Measurements from ENCODE around the gene C9orf153. TPM values are rescaled to one million over a fixed set of nuclear protein-coding genes. Genes with fewer than 3 reads are reported as not detected.

C9orf153 gene
- total and polyA plus RNA-seq, 7 donors: 0.04 to 0.51 (median 0.17) TPM; not detected in 1

DNA sequence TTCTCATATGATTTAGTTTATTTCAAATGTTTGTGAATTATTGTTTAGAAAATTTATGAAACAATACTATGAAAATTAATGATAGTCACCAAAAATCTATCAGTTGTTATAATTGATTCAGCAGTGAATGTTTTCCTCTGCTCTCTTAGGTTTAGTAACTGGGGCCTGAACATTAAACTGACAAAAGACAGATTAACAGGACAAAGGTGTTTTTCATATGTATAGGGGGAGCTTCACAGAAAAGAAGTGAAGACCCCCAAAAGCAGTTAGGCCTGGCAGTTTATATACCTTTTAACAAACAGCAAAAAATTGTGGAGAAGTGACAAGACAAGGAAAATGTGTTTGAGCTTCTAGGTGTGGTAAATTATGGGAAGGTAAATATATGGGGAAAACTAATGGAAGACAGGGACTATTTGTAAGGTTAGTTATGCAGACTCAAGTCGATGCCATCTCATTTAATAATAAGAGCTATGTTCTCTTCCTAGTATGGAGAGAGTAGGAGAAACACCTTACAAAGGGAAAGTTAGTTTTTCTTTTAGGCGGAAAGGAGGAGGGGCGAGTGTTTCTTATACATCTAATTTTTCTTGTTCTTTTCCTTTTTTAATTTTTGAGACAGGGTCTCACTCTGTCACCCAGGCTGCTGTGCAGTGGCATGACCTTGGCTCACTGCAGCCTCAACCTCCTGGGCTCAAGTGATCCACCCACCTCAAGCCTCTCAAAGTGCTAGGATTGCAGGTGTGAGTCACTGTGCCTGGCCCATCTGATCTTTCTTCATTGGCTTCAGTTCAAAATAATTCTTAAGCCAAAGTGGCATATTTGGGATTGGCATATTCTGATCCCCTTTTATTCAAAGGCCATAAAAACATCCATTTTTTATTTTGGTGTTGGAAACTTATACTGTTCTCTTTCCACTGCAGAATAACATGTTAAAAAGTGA is 77.8 kb downstream of the C9orf153 start:
- DNase-seq: no peak
- H3K9me3 ChIP-seq: no peaks in the 10 kb centered on the region
- no peak overlapping the region for H3K27ac ChIP-seq
- 76 to 85% (median 77%) methylated on average over 3 of the region's 3 CpGs for WGBS, 3 donors
- intact Hi-C loops (cut with DNase I): no loop called here
- no peaks in the 10 kb centered on the region for H3K4me1 ChIP-seq
- no peak for ATAC-seq
- TF ChIP-seq CTCF (IDR thresholded peaks at IDR 0.05): no peak
- H3K36me3 ChIP-seq (ENCODE audit: insufficient read depth in 1 of 2, low read depth in 1 of 2): no peaks in the 10 kb centered on the region
- H3K4me3 ChIP-seq: no peak overlapping the region
- H3K27me3 ChIP-seq (ENCODE audit: insufficient read depth in 3 of 3, low read length in 2 of 3): no peaks in the 10 kb centered on the region

GRCh38 chr9:86178503-86178902 is 81.0 kb downstream of the C9orf153 start:
- Histone ChIP-seq H3K36me3 (ENCODE audit: insufficient read depth in 1 of 2, low read depth in 1 of 2) (no peaks in the 10 kb centered on the region), H3K4me1 (no peaks in the 10 kb centered on the region), H3K9me3 (no peaks in the 10 kb centered on the region), H3K4me3 (no peak overlapping the region), H3K27me3 (ENCODE audit: insufficient read depth in 3 of 3, low read length in 2 of 3) (no peaks in the 10 kb centered on the region), H3K27ac (no peak overlapping the region)
- WGBS, 3 donors: 87 to 89% (median 88%) methylated on average over 5 of the region's 5 CpGs
- ATAC-seq (no peak), DNase-seq (no peak)
- intact Hi-C loops (cut with DNase I): no loop called here
- TF ChIP-seq CTCF (IDR thresholded peaks at IDR 0.05): no peak

DNA sequence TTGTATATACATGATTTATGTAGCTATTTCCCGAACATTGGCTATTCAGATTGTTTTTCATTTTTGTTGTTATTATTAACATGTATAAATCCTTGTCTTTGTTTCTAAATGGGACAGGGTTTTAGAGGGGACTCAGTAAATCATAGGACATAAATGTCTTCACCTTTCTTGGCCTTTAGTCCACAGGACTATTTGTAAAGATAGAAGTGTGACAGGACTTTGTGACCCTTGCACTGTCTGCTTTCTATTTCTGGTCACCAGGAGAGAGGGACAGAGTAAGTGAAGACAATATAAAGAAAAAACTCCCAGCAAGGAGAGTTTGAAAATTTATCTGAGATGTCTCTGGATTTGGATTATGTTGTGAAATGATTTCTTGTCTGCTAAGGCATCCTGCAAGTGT is 81.5 kb downstream of the C9orf153 start:
- no peaks in the 10 kb centered on the region for H3K36me3 ChIP-seq (ENCODE audit: insufficient read depth in 1 of 2, low read depth in 1 of 2)
- 23 to 26% (median 24%) methylated on average over 1 of the region's 1 CpG for WGBS, 3 donors
- H3K27me3 ChIP-seq (ENCODE audit: insufficient read depth in 3 of 3, low read length in 2 of 3): no peaks in the 10 kb centered on the region
- intact Hi-C loops (cut with DNase I): no loop called here
- no peak for DNase-seq
- H3K27ac ChIP-seq: no peak overlapping the region
- no peak for ATAC-seq
- H3K4me1 ChIP-seq: no peaks in the 10 kb centered on the region
- TF ChIP-seq CTCF (IDR thresholded peaks at IDR 0.05): no peak
- no peak overlapping the region for H3K4me3 ChIP-seq
- H3K9me3 ChIP-seq: no peaks in the 10 kb centered on the region

DNA sequence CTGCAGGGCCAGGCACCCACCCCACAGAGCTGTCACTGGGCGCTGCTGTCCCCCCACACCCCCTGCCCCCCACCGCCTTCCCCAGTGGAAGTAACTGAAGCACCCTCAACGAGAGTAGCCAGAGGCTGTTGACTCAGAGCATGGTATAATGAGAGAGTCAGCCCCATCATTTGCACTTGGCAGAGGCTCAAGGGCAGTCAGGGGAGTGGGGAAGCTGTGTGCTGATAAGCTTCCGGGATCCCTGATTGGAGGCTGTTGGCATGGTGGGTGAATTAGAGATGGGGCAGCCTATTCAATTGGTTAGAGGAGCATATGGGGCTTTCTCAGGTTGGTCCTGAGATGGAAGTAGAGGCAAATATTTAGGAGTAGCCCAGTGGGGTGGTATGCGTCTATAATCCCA is 83.0 kb downstream of the C9orf153 start:
- no peaks in the 10 kb centered on the region for H3K27me3 ChIP-seq (ENCODE audit: insufficient read depth in 3 of 3, low read length in 2 of 3)
- no peak for ATAC-seq
- TF ChIP-seq CTCF (IDR thresholded peaks at IDR 0.05): no peak
- H3K4me1 ChIP-seq: no peaks in the 10 kb centered on the region
- WGBS, 3 donors: 80 to 84% (median 82%) methylated on average over 5 of the region's 5 CpGs
- intact Hi-C loops (cut with DNase I): no loop called here
- no peaks in the 10 kb centered on the region for H3K9me3 ChIP-seq
- H3K36me3 ChIP-seq (ENCODE audit: insufficient read depth in 1 of 2, low read depth in 1 of 2): no peaks in the 10 kb centered on the region
- H3K4me3 ChIP-seq: no peak overlapping the region
- no peak overlapping the region for H3K27ac ChIP-seq
- no peak for DNase-seq
